B cell (primary cell): ENCODE measurements around the gene FBLN5. TPM values are rescaled to one million over a fixed set of nuclear protein-coding genes. Genes with fewer than 3 reads are reported as not detected.

Experiments
- ATAC-seq: fragments of 200-7000 bp; cut with Tn5 transposase; one replicate; pipeline ENCODE4 v1.10.0; 2021; ENCODE audit warnings: low read depth, mild to moderate bottlenecking, moderate number of reproducible peaks, moderate library complexity
- CTCF ChIA-PET: fragments of 350-600 bp; sonication (Branson Sonifier 250); formaldehyde crosslinking; loops from one replicate; lab custom pipeline; 2021; ENCODE audit warnings: antibody characterized with exemption, inconsistent platforms; lab: Charles Lee
- POLR2A ChIA-PET: fragments of 350-600 bp; sonication (Branson Sonifier 250); formaldehyde crosslinking; loops from one replicate; lab custom pipeline; 2021; ENCODE audit warnings: antibody characterized with exemption; lab: Charles Lee
- DNase-seq: peaks from one replicate; pipeline ENCODE4 v3.0.0; 2013
- H2AFZ ChIP-seq: 2 replicates; pipeline ENCODE4 v1.6.1; 2012; ENCODE audit warnings: mild to moderate bottlenecking, low read depth, low read length; ENCODE audit not compliant: insufficient read depth, poor library complexity, severe bottlenecking
- H3K27ac ChIP-seq, 2 donors: 1 replicate in 1 of 2; 2 replicates in 1 of 2; pipeline ENCODE4 v1.5.1; 2012 to 2013; ENCODE audit warnings: low read length in 2 of 2, mild to moderate bottlenecking in 2 of 2, moderate library complexity in 1 of 2
- H3K27me3 ChIP-seq, 4 experiments: fragments of 200-600 bp in 1 of 4; sonication (generic) in 1 of 4; replicated peaks in 1 of 4; 1 replicate in 2 of 4; 2 replicates in 2 of 4; pipeline versions ENCODE4 v1.6.1 to v1.7.0; 2013 to 2016; ENCODE audit warnings: low read length in 3 of 4, mild to moderate bottlenecking in 2 of 4, mixed read lengths in 1 of 4, moderate library complexity in 1 of 4; ENCODE audit not compliant: insufficient read depth in 4 of 4, control insufficient read depth in 3 of 4; ENCODE audit errors: control extremely low read depth in 1 of 4
- H3K36me3 ChIP-seq, 2 experiments: replicated peaks in 1 of 2; 1 replicate in 1 of 2; 2 replicates in 1 of 2; pipeline versions ENCODE4 v1.6.1 to v1.7.1; 2013; ENCODE audit warnings: low read length in 1 of 2; ENCODE audit not compliant: insufficient read depth in 2 of 2, control insufficient read depth in 1 of 2; ENCODE audit errors: control extremely low read depth in 1 of 2, extremely low read depth in 1 of 2
- H3K4me1 ChIP-seq, 2 donors: fragments of 200-600 bp in 1 of 2; sonication (generic) in 1 of 2; 1 replicate in 1 of 2; 2 replicates in 1 of 2; pipeline versions ENCODE4 v1.5.1 to v1.6.1; 2013 to 2017; ENCODE audit warnings: low read length in 2 of 2; ENCODE audit not compliant: control insufficient read depth in 2 of 2, insufficient read depth in 2 of 2
- H3K4me2 ChIP-seq: replicated peaks from 2 replicates; pipeline ENCODE3; 2012; ENCODE audit warnings: mild to moderate bottlenecking, low read depth, low read length; ENCODE audit not compliant: poor library complexity, severe bottlenecking
- H3K4me3 ChIP-seq, 5 experiments: fragments of 200-600 bp in 1 of 5; sonication (generic) in 1 of 5; 1 replicate in 3 of 5; 2 replicates in 2 of 5; pipeline versions ENCODE4 v1.5.1 to v1.7.0; 2011 to 2016; ENCODE audit warnings: low read length in 4 of 5, mild to moderate bottlenecking in 4 of 5, low read depth in 2 of 5, control low read depth in 1 of 5, moderate library complexity in 1 of 5; ENCODE audit not compliant: insufficient read depth in 1 of 5; ENCODE audit errors: control extremely low read depth in 1 of 5, extremely low read depth in 1 of 5
- H3K79me2 ChIP-seq: fragments of 200-600 bp; sonication (generic); one replicate; pipeline ENCODE4 v1.6.0; 2016; ENCODE audit warnings: low read length; ENCODE audit not compliant: control insufficient read depth, insufficient read depth
- H3K9ac ChIP-seq: fragments of 200-600 bp; sonication (generic); 2 replicates; pipeline ENCODE4 v1.6.1; 2017; ENCODE audit warnings: mild to moderate bottlenecking, low read length, moderate library complexity
- H3K9me3 ChIP-seq, 3 donors: one replicate each; pipeline versions ENCODE4 v1.6.1 to v1.7.1; 2013; ENCODE audit warnings: low read length in 2 of 3; ENCODE audit not compliant: control insufficient read depth in 2 of 3, insufficient read depth in 1 of 3; ENCODE audit errors: control extremely low read depth in 1 of 3
- H4K20me1 ChIP-seq: 2 replicates; pipeline ENCODE4 v1.6.0; 2012; ENCODE audit warnings: mild to moderate bottlenecking, low read length; ENCODE audit not compliant: insufficient read depth, control insufficient read depth, poor library complexity, severe bottlenecking
- H3K27ac Mint-ChIP-seq: one replicate; pipeline ENCODE4 v1.8.0; 2021; ENCODE audit warnings: mixed read lengths
- H3K27me3 Mint-ChIP-seq: one replicate; pipeline ENCODE4 v1.8.0; 2021; ENCODE audit warnings: mixed read lengths
- H3K4me1 Mint-ChIP-seq: one replicate; pipeline ENCODE4 v1.8.0; 2021; ENCODE audit warnings: mixed read lengths
- H3K4me3 Mint-ChIP-seq: one replicate; pipeline ENCODE4 v1.8.0; 2021; ENCODE audit warnings: mixed read lengths
- H3K9me3 Mint-ChIP-seq: one replicate; pipeline ENCODE4 v1.8.0; 2022; ENCODE audit warnings: mixed read lengths; ENCODE audit not compliant: insufficient read depth
- EZH2 ChIP-seq: IDR thresholded peaks from 2 replicates; pipeline ENCODE4 v1.6.1; 2012; ENCODE audit warnings: borderline replicate concordance, low read depth, mild to moderate bottlenecking, moderate library complexity, low read length; ENCODE audit not compliant: insufficient read depth, poor library complexity, severe bottlenecking
- whole genome bisulfite sequencing: methylation state at CpG from one replicate; pipeline ENCODE4 v1.1.5; 2013; ENCODE audit warnings: missing lambda C conversion rate; ENCODE audit not compliant: insufficient coverage; 5-methylcytosine and 5-hydroxymethylcytosine counted together
- intact Hi-C: fragments of 100-400 bp; cut with micrococcal nuclease; formaldehyde crosslinking; loops from one replicate; pipeline ENCODE4 v1.10.0; 2022
- polyA plus RNA-seq: library from polyadenylated mRNA; depleted of rRNA; stranded (reverse); fragments of >200 nt; gene quantifications from 2 replicates; pipeline ENCODE4 v1.2.3, GENCODE V29; 2012
- total RNA-seq, 2 donors: library from RNA; stranded (reverse); fragments of 120-200 nt in 1 of 2; gene quantifications; 1 replicate in 1 of 2; 2 replicates in 1 of 2; pipeline versions ENCODE4 v1.2.3 to v1.2.4, GENCODE V29; 2013 to 2022
- TF ChIP-seq, protein P1 (sequence below): fragments of 200-600 bp; IDR thresholded peaks from one replicate; pipeline ENCODE4 v1.8.0; 2022; ENCODE audit warnings: antibody characterized with exemption, mild to moderate bottlenecking

The FBLN5 gene
- total and polyA plus RNA-seq, 2 donors (not counting 1 experiment from before 2014, with no cell fraction given): 0.31 to 0.37 TPM

GRCh38 chr14:91987192-91987591, 39.7 kb upstream of the FBLN5 start:
- Histone ChIP-seq H3K27ac (no peak overlapping the region), H2AFZ (no peak overlapping the region), H3K27me3 (no peaks in the 10 kb centered on the region), H3K4me2 (no peak overlapping the region), H3K9ac (no peak overlapping the region), H4K20me1 (no peaks in the 10 kb centered on the region), H3K4me1 (no peaks in the 10 kb centered on the region), H3K79me2 (no peaks in the 10 kb centered on the region), H3K4me3 (no peak overlapping the region), H3K9me3 (no peaks in the 10 kb centered on the region), H3K36me3 (peaks cover 44 to 68% of the 10 kb centered on the region in 2 experiments)
- DNase-seq (no peak), ATAC-seq (no peak)
- Mint-ChIP-seq H3K27me3 (no peaks in the 10 kb centered on the region), H3K9me3 (no peaks in the 10 kb centered on the region), H3K4me3 (no peak overlapping the region), H3K4me1 (no peaks in the 10 kb centered on the region), H3K27ac (no peak overlapping the region)
- ChIA-PET CTCF (interaction anchor here (1.5 kb wide), 1 partner anchor 9 kb away, joined by 5 read pairs; no protein-coding TSS in a partner anchor), POLR2A (no interaction called here)
- no CpG with 5 or more reads among the region's 3 CpGs for WGBS
- no peak for TF ChIP-seq EZH2
- TF ChIP-seq, protein P1, sequence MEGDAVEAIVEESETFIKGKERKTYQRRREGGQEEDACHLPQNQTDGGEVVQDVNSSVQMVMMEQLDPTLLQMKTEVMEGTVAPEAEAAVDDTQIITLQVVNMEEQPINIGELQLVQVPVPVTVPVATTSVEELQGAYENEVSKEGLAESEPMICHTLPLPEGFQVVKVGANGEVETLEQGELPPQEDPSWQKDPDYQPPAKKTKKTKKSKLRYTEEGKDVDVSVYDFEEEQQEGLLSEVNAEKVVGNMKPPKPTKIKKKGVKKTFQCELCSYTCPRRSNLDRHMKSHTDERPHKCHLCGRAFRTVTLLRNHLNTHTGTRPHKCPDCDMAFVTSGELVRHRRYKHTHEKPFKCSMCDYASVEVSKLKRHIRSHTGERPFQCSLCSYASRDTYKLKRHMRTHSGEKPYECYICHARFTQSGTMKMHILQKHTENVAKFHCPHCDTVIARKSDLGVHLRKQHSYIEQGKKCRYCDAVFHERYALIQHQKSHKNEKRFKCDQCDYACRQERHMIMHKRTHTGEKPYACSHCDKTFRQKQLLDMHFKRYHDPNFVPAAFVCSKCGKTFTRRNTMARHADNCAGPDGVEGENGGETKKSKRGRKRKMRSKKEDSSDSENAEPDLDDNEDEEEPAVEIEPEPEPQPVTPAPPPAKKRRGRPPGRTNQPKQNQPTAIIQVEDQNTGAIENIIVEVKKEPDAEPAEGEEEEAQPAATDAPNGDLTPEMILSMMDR: no peak
- intact Hi-C loops: no loop called here

DNA sequence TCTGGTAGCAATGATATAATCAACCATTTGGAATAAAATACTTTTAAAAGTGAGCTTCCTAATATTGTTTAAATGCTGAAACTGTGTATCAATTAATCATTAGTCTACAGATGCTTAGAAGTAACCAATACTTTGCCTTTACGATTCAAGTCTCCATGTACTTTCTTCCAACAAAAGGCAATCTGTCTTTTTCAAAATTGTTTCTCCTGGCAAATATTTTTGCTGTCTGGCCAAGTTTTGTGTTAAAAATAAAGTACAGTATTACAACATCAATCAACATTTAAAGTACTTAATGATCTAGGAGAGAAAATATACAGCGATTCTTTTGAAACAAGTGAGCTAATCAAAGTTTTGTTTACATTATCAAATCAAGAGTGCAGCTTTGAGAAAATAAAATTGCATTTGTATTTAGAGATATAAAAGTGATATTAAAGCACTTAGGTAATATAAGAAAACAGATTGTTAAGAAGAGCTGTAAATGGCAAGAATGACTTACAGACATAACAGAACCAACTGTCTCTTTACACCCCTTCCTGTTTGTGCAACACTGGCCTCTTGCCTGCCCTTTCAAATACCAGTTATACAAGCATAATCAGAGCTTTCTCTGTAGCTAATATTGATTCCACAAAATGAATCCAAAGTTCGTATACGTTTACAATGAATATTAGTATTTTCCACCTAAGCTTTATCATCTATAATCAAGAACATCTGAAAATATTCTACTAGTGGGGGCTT, 38.2 kb upstream of the FBLN5 start:
- Histone ChIP-seq H4K20me1 (no peaks in the 10 kb centered on the region), H3K9me3 (no peaks in the 10 kb centered on the region), H3K27ac (no peak overlapping the region), H3K4me2 (no peak overlapping the region), H3K27me3 (no peaks in the 10 kb centered on the region), H3K79me2 (no peaks in the 10 kb centered on the region), H3K4me3 (no peak overlapping the region), H2AFZ (no peak overlapping the region), H3K4me1 (no peaks in the 10 kb centered on the region), H3K36me3 (peaks cover 40 to 62% of the 10 kb centered on the region in 2 experiments), H3K9ac (no peak overlapping the region)
- Mint-ChIP-seq H3K27me3 (no peaks in the 10 kb centered on the region), H3K27ac (no peak overlapping the region), H3K4me1 (no peaks in the 10 kb centered on the region), H3K9me3 (no peaks in the 10 kb centered on the region), H3K4me3 (no peak overlapping the region)
- ATAC-seq: no peak
- DNase-seq: no peak
- WGBS: no CpG with 5 or more reads among the region's 4 CpGs
- TF ChIP-seq, protein P1: no peak
- TF ChIP-seq EZH2: no peak
- ChIA-PET CTCF (interaction anchor here (1.3 kb wide), 1 partner anchor 11 kb away, joined by 8 read pairs; no protein-coding TSS in a partner anchor), POLR2A (interaction anchor here (0.5 kb wide), 1 partner anchor 497 kb away, joined by 5 read pairs; no protein-coding TSS in a partner anchor)
- intact Hi-C loops: no loop called here
